ENCODE measurements around the gene DENND4C.
A peak's percentile ranks its signal among the peaks of the same experiment; 100 is the strongest.
"Not testable (repeated sequence)": the region's sequence is repeated elsewhere in the genome, so short reads cannot be mapped to it uniquely, and the experiment has no call there.

DENND4C gene

DNA sequence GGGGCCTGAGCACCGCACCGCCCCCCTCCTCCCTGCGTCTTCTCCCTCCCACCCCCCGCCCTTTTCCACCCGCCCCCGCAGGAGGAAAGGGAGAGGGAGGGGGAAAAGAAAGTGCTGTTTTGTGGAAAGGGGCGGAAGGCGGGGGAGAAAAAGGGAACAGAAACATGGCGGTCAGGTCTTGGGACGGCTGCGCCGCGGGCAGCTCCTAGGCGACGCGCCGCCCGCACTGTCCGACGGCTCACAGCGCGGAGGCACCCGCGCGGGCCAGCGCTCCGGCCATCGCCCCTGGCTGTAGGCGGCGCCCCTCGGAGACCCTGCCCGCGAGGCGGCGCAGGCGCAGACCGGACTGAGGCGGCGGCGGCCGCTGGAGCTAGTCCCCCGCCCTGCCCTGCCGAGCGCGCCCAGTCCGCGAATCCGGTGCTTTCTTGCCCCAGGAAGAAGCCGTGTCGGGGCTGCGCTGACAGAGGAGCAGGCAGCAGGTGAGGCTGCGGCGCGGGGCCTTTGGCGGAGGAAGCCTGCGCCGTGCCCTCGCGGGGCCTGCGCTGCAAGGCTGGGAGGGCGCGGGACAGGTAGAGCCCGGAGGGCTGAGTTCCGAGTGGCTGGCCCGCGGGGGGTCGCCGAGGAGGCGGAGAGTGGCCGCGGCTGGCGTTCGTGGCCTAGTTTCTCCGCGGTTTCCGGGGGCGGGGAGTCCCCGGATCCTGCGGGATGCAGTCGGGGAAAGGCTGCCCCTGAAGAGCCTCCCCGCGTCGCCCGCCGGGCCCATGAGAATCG, at the start of gene DENND4C:
Gene DENND4C (plus strand): TSS at position 339 of the 771 bp plus-strand sequence. CDS start 45,482 bp downstream, outside the sequence.
- peak; percentile 87 for DNase-seq

DNA sequence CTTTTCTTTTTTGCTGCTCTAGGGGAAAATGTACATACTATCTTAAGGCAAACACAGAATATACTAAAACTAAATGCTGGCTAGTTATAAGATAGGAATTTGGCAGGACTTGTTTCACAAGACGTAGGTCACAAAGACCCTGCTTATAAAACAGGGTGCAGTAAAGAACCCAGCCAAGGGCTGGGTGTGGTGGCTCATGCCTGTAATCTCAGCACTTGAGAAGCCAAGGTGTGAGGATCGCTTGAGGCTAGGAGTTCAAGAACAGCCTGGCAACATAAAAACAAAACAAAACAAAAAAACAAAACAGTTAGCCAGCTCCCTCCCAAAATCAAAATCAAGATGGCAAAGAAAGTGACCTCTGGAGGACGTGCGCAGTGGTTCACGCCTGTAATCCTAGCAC, 49.5 kb upstream of the DENND4C start:
- no peak for DNase-seq

DNA sequence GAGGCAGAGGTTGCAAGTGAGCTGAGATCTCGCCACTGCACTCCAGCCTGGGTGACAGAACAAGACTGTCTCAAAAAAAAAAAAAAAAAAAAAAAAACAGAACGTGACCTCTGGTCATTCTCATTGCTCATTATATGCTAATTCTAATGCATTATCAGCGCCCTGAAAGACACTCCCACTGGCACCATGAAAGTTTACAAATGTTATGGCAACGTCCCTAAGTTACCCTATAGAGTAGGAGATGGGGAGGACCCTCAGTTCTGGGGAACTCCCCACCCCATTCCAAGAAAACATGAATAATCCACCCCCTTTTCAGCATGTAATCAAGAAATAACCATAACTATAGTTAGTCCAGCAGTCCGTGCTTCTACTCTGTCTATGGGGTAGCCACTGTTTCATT, 48.9 kb upstream of the DENND4C start:
- DNase-seq = no peak

DNA sequence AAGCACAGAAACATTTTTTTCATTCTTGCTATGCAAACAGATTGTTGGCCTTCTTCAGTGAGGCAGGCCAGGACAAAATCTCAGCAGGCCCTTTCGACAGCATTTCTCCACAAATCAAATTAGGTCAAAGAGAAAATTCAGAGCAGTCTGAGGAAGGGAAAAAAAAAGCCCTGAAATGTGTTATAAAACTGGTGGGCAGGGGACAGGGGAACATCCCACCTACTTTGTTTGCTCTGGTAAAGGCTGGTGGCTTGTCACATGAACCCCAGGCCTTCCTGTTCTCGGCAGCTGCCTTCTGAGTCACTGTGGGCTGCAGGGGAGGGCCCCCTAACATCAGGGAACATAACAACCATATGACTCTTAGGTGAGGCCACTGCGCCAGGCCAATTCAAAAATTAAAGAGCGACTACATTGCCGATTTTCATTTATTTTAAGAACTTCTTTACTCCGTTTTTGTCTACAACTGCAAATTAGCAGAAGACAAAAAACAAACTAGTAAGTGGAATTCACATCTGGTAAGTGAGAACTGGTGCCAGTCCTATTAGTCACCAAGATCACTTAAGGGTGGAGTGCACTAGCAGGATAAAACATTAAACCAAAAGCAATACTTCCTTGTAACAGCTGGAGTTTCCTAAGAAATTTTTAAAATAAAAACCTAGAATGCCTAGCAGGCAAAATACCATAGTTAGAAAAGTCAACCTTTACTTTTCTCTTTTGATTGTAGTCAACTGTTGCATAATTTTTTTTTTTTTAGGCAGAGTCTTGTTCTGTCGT, 46.2 kb upstream of the DENND4C start:
- peak; percentile 91 for DNase-seq

DNA sequence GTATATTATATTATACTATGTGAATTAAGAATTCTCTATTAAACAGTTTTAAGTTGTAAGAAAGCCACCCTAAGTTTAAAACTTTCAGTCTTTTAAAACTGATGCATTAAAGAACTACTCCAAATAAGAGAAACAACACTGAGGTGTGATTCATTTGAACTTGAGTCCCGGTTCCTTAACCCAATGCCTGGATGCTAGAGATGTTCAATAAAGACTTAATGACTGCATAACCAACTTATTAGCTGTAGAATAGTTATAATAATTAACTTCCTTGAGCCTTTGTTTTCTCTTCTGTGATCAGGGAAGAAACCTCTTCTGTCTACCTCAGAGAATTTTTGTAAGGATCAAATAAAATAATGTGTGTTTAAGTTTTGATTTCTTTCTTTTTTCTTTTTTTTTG, 45.3 kb upstream of the DENND4C start:
- DNase-seq = no peak

DNA sequence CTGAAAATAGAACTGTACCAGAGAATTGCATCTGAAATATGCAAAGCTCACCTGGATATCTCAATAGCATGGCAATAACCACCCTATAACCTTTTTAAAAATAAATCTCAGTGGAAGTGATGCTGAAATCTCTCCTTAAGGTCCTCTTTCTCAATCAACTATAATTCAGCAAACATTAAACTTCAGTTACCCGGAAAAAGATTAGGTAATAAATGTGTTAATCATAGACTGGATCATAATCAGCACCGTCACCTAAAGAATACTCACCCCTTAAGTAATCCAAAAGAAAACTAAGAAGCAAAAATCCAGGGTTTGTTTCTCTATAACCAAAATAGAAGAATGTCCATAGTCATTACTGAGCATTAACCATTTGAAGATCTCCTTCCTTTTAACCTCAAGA, 44.3 kb upstream of the DENND4C start:
- DNase-seq = no peak

DNA sequence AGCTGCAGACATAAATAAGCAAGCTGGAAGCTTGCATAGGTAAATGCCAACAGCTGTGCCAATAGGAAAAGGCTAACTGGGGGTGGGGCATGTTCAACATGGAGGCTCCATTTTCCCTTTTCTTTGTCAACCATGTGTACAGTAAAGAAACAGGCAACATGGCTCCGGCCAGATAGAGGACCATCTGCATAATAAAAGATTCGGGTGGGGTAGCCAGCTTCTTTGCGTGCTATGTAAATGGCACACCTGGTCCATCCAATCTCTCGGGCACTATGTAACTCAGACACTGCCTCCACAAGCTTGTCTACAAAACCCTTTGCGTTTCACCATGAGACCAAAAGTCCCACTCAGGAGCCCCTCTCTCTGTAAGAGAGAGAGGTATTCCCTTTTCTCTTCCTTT, 41.7 kb upstream of the DENND4C start:
- DNase-seq = no peak

DNA sequence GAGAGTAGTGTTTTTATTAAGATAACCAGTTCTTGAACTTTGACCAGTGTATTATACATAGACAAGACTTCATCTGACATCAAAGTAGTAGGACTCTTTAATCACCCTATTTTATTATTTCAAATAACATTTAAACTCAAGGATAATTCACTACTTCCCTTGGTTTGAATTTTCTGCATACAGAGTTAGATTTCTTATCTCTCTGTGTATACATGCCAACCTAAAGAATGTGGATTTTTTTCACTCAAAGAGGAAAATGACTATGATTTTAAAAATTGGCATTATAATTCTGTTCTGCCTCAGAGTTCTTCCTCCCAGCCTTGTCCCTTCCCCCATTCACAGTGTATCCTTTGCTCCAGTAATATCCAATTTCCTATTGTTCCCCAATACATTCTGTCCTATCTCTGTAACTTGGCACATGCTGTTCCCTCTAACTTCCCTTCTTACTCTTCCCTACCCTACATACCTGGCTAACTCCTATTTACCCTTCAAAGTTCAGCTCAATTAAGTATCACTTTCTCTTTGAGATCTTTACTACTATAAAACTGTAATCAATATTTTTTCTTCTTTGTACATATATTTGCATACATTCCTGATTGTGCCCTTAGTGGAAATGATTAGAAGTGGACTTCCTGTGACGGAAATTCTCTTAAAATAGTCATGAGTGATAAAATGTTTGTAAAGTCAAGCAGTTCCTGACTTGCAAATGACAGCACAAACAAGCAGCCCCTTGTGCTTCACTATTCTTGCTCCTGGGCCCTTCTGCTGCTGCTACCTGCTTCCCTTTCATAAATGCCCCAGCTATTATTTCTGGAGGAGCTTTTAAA, 38.1 kb upstream of the DENND4C start:
- no peak for DNase-seq

DNA sequence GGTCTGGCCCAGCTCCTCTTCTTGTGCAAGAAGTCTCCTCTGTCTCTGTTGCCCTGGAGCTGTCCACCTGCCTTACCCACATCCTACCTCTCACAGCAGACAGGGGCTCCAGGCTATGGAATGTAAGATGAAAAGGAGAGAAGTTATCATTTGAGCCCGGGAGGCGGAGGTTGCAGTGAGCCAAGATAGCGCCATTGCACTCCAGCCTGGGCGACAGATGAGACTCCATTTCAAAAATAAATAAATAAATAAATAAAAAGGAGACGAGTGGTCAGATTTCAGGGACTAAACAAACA, 37.5 kb upstream of the DENND4C start:
- DNase-seq = no peak

DNA sequence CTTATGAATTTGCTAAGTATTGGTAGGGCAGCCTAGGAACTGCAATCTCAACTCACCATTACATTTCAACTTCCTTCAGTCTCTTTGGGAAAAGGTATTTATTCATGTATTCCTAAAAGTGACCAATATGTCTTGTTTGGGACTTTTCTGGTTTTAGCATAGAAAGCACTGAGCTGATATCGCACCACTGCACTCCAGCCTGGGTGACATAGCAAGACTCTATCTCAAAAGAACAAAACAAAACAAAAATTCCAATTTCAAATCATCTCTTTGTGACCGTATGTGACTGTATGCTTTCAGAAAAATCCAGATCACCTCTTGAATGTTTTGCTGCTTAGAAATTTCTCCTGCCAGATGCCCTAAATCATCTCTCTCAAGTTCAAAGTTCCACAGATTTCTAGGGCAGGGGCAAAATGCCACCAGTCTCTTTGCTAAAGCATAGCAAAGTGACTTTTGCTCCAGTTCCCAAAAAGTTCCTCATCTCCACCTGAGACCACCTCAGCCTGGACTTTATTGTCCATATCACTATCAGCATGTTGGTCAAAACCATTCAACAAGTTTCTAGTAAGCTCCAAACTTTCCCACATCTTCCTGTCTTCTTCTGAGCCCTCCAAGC, 37.0 kb upstream of the DENND4C start:
- DNase-seq = not testable (repeated sequence)

DNA sequence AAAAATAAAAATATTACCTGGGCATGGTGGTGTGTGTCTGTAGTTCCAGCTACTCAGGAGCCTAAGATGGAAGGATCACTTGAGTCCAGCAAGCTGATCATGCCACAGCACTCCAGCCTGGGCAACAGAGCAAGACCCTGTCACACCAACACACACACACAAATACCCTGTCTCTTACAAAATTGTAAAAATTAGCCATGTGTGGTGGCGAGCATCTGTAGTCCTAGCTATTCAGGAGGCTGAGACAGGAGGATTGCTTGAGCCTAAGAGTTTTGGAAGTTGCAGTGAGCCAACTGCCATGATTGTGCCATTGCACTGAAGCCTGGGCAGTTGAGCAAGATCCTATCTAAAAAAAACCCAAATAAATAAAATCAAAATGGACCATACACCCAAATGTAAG, 32.1 kb upstream of the DENND4C start:
- DNase-seq = no peak

DNA sequence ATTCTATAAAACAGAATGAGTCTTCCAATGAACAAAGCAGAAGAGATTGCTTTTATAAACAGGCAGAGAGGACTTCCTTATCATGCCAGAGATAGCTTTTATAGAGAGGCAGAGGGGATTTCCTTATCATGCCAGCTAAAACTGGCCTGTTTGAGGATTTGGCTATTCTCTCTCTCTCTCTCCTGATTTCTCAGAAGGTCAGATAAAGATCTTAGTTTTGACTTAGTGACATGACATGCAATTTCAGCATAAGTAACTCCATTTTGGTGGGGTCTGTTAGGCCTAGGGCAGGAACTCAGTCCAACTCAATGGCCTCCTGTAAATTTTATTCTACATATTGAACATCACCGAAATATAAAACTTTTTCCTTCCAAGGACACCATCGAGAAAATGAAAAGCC, 31.5 kb upstream of the DENND4C start:
- DNase-seq = peak; percentile 18

DNA sequence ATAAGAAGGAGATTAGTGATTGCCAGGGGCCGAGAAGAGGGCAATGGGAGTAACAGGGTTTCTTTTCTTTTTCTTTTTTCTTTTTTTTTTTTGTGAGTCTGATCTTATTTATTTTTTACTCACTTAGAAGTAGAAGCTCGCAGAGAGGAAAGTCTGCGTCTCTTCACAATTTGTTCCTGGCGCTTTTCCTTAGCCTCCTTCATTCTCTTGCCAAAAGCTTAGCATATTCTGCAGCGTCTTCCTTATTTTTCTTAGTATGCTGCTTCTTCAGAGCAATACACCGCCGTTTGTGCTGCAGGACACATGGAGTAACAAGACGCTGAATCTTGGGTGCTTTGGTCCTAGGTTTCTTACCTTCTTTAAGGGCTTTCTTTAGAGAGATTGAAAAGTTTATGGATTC, 30.3 kb upstream of the DENND4C start:
- no peak for DNase-seq

DNA sequence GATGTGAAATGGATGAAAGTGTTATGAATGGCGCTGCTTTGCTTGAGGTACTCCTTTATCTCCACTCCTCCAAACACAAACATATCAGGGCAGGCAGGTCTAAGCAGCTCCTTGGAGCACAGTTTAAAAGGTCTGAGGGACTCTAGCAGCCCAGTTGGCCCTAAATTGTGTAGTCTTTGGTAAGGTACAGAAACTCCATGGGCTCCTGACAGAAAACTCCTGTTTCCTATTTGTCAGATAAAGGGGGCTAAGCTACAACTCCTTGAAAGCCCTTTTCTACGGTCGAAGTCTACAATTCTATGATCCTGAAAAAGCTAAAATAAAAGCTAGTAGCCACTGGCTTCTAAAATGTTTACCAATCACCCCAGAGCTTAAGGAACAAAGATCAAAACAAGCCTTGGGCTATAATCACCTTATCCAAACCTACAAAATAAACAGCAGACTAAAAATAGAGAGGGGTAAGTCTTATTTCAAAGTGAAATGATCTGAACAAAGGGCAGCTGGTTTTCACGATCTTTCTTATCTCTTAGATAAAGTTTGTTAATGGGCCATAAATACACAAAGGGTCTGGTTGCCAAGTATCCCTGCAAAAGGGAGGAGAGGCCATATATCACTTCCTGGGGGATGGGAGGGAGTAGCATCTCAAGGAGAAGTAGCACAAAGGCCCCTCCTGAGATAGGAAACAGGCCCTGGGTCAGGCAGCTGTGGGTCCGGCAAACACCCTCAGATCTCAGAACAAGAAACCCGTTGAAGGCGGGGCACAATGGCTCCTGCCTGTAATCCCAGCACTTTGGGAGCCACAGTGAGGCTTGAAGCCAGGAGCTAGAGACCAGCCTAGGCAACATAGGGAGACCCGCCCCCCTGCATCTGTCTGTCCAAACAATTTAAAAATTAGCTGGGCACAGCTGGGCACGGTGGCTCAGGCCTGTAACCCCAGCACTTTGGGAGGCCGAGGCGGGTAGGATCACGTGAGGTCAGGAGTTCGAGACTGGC, 28.3 kb upstream of the DENND4C start:
- no peak for DNase-seq

DNA sequence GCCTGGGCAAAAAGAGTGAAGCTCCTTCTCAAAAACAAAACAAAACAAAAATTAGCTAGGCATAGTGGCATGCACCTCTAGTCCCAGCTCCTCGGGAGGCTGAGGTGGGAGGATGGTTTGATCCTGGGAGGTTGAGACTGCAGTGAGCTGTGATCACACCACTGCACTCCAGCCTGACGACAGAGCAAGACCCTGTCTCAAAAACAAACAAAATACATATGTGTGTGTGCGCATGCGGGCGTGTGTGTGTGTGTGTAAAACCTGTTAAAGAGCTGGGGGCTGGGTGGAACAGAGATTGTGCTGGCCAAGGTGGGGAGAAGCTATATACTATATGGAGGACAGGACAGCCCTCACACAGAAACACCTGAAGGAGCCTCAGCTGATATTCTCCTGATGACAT, 27.4 kb upstream of the DENND4C start:
- no peak for DNase-seq

DNA sequence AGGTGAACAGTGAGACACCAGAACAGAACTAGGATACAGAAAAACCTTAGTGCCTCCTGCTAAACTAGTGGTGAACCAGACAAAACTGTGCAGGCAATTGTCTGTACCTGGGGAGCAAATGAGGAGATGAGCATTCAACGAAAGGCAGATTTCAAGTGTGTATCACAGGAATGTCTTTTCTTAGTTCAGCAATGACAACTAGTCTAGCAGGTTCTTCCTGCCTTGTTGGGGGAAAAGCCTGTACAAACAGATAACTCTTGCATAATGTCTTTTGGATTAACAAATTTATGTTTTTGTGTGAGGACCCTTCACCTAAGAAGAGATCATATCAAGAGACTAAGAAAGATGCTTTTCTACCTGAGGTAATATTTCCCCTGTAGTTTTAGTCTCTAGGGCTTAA, 21.8 kb upstream of the DENND4C start:
- no peak for DNase-seq

DNA sequence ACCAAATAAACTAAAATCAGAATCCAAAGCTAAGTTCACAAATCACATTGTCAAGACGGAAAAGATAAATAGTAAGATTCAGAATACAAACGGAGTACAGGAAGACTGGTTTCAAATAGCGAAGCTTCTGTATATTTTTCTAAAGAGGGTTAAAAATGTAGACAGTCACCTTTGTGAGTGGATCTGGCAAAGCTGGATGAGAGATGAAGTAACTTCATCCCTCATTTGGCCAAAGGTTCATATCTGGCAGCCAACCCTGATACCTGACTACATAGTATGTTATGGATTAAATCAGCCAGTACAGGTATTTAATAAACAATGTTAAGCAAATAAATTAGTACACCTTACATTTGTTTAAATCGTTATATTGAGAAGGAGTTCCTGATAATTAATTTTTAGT, 21.3 kb upstream of the DENND4C start:
- no peak for DNase-seq

DNA sequence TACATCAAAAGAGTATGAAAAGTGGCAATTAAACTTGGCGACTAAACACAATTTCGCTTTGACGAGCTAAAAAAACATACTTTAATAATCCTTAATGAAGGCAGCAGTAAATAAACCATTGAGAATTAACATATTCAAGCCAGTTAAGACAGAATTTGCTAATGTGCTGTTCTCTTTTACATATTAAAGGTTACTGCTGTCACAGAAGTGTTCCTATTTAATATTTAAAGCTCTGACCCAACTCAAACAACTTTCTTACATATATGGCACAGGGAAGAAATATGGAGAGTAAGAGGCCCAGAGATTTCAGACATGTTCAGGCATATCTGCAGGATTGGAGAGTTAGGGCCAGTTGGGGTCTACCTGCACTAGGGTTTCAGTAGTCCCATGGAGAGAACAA, 16.7 kb upstream of the DENND4C start:
- DNase-seq = no peak

DNA sequence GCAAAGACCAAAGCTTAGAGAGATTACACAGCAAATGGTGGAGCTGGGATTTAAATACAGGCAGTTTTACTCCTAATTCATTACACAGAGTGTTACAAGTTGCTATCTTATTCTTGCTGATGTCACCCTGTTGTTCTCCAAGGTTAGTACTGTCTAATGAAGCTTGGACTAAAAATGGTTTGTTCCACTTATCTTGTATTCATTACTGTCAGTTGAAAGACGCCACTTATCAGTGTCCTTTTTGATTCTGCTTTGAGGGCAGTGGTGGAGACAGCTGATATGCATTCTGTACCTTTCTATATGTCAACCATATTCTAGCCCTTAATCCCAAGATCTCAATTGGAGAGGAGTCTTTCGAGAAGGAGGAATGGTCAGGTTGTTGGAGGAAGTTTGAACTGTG, 14.0 kb upstream of the DENND4C start:
- DNase-seq = no peak

DNA sequence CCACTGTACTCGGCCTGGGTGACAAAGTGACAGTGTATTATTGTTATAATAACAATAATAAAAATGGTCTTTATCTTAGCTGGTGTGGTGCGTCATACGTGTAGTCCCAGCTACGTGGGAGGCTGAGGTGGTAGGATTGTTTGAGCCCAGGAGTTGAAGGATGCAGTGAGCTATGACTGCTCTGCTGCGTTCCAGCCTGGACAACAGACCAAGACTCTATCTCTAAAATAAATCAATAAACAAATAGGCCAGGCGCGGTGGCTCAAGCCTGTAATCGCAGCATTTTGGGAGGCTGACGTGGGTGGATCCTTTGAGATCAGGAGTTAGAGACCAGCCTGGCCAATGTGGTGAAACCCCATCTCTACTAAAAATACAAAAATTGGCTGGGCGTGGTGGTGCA, 9.2 kb upstream of the DENND4C start:
- DNase-seq = no peak

DNA sequence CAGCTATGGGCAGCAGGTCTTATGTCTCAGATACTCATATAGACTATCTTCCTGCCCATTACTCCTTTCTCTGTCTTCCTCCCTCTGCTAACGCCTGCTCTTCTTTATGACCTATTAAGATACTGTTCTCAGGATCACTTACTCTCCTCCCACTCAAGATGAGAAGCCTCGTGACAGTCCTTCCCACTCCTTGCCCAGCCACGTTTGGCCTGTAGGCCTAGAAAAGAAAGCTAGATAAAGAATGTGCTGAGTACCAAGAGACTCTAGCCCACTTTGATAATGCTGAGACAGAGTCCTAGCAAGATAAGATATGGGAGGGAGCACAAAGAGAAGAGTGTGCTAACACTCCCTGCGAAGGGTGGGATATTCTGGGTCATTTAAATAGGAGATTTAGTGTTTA, 6.8 kb upstream of the DENND4C start:
- no peak for DNase-seq

DNA sequence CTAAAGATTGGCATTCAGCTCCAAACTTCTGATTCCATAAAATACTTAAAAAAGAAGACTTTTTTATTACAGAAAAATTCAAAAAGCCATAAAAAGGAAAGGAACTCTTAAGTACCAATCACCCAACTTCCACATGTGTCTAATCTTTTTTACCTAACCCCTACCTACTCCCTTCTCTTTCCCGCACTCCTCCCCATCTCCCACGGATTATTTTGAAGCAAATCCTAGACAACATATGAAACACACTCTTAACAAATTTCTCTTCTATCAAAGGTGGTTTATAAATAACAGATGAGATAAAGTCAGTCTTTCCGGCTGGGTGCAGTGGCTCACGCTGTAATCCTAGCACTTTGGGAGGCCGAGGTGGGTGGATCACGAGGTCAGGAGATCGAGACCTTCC, 5.9 kb upstream of the DENND4C start:
- DNase-seq = no peak
